ENCODE measurements around the gene ZNF609. TPM values are rescaled to one million over a fixed set of nuclear protein-coding genes. Genes with fewer than 3 reads are reported as not detected.

ZNF609 gene
- total and polyA plus RNA-seq, 10 of the 15 experiments (the other 5 are each of a cell fraction or from before 2014, with no cell fraction given), result 5.1 to 35.3 (median 13.6) TPM

GRCh38 chr15:64690008-64690407, 229.6 kb downstream of the ZNF609 start:
- Histone ChIP-seq H3K27ac (ENCODE audit: control insufficient read depth, insufficient read depth) (no peak overlapping the region), H3K4me3 (no peak overlapping the region), H3K36me3 (ENCODE audit: control insufficient read depth in 2 of 2, insufficient read depth in 2 of 2, low read length in 1 of 2) (peaks cover 12 to 33% of the 10 kb centered on the region in 2 experiments), H3K27me3 (replicated peaks in 1 of 2; ENCODE audit: control insufficient read depth in 2 of 2, insufficient read depth in 2 of 2, low read length in 1 of 2) (no peaks in the 10 kb centered on the region), H3K4me1 (ENCODE audit: control insufficient read depth, insufficient read depth, low read length) (peaks cover 5% of the 10 kb centered on the region), H3K9me3 (replicated peaks; ENCODE audit: control insufficient read depth, insufficient read depth, low read length) (no peaks in the 10 kb centered on the region), H4K20me1 (ENCODE audit: control insufficient read depth, insufficient read depth) (no peaks in the 10 kb centered on the region), H3K4me2 (ENCODE audit: control insufficient read depth, insufficient read depth) (no peak overlapping the region), H2AFZ (ENCODE audit: control insufficient read depth, low read depth, low read length) (no peak overlapping the region), H3K9ac (ENCODE audit: control insufficient read depth, insufficient read depth, low read length) (no peak overlapping the region), H3K79me2 (ENCODE audit: control insufficient read depth, insufficient read depth, low read length) (peaks cover 10% of the 10 kb centered on the region)
- in situ Hi-C loops (cut with MboI), result no loop called here
- ATAC-seq (no peak), FAIRE-seq (no peak), DNase-seq (ENCODE audit: low read depth, low spot score) (no peak)
- SMC1A ChIA-PET (ENCODE audit: uncharacterized antibody, unreplicated experiment), result interaction anchor here (1.0 to 2.7 kb wide), 5 partner anchors 11 to 114 kb away, joined by 3 to 20 read pairs (median 3); no protein-coding TSS in a partner anchor
- no peak for TF ChIP-seq SMC3 (IDR thresholded peaks at IDR 0.05; ENCODE audit: borderline replicate concordance, low read length)
- no peak for TF ChIP-seq FOXK2 (IDR thresholded peaks at IDR 0.05)
- TF ChIP-seq CHD4 (IDR thresholded peaks at IDR 0.05), result no peak
- BruUV-seq (replicated peaks), result no TSS peak
- WGBS (ENCODE audit: insufficient coverage, insufficient replicate concordance, low lambda C conversion rate, missing lambda C conversion rate), result 80% methylated on average over 3 of the region's 3 CpGs
- intact Hi-C loops (cut with micrococcal nuclease; ENCODE audit: unreplicated experiment), result no loop called here
- RAD21 ChIA-PET (ENCODE audit: unreplicated experiment), result interaction anchor here (0.5 to 4.8 kb wide), 2 partner anchors 35 to 38 kb away, joined by 4 to 22 read pairs; no protein-coding TSS in a partner anchor
- CTCF ChIA-PET, result interaction anchor here (1.0 to 15.4 kb wide), 5 partner anchors 9 to 263 kb away, joined by 3 to 267 read pairs (median 4); no protein-coding TSS in a partner anchor
- POLR2A ChIA-PET, result interaction anchor here (0.6 kb wide), 2 partner anchors 11 to 314 kb away, joined by 3 to 4 read pairs; no protein-coding TSS in a partner anchor

- Histone ChIP-seq H3K79me2 (ENCODE audit: control insufficient read depth, insufficient read depth, low read length) (peaks cover 17% of the 10 kb centered on the region), H3K27ac (ENCODE audit: control insufficient read depth, insufficient read depth) (no peak overlapping the region), H3K9me3 (replicated peaks; ENCODE audit: control insufficient read depth, insufficient read depth, low read length) (no peaks in the 10 kb centered on the region), H4K20me1 (ENCODE audit: control insufficient read depth, insufficient read depth) (no peaks in the 10 kb centered on the region), H3K4me2 (ENCODE audit: control insufficient read depth, insufficient read depth) (no peak overlapping the region), H3K27me3 (replicated peaks in 1 of 2; ENCODE audit: control insufficient read depth in 2 of 2, insufficient read depth in 2 of 2, low read length in 1 of 2) (no peaks in the 10 kb centered on the region), H3K4me1 (ENCODE audit: control insufficient read depth, insufficient read depth, low read length) (peaks cover 12% of the 10 kb centered on the region), H2AFZ (ENCODE audit: control insufficient read depth, low read depth, low read length) (no peak overlapping the region), H3K4me3 (no peak overlapping the region), H3K36me3 (ENCODE audit: control insufficient read depth in 2 of 2, insufficient read depth in 2 of 2, low read length in 1 of 2) (peaks cover 11 to 26% of the 10 kb centered on the region in 2 experiments), H3K9ac (ENCODE audit: control insufficient read depth, insufficient read depth, low read length) (no peak overlapping the region)
- in situ Hi-C loops (cut with MboI), result no loop called here
- 97% methylated on average over 6 of the region's 6 CpGs for WGBS (ENCODE audit: insufficient coverage, insufficient replicate concordance, low lambda C conversion rate, missing lambda C conversion rate)
- ChIA-PET SMC1A (ENCODE audit: uncharacterized antibody, unreplicated experiment) (interaction anchor here (0.8 to 2.7 kb wide), 7 partner anchors 10 to 113 kb away, joined by 3 to 20 read pairs (median 3); no protein-coding TSS in a partner anchor), RAD21 (ENCODE audit: unreplicated experiment) (interaction anchor here (0.6 to 4.8 kb wide), 5 partner anchors 16 to 444 kb away, joined by 3 to 22 read pairs (median 3); no protein-coding TSS in a partner anchor), CTCF (interaction anchor here (1.0 to 15.4 kb wide), 7 partner anchors 8 to 263 kb away, joined by 3 to 267 read pairs (median 4); no protein-coding TSS in a partner anchor), POLR2A (interaction anchor here (0.6 to 1.4 kb wide), 3 partner anchors 10 to 371 kb away, joined by 3 to 6 read pairs (median 3); no protein-coding TSS in a partner anchor)
- intact Hi-C loops (cut with micrococcal nuclease; ENCODE audit: unreplicated experiment), result no loop called here
- FAIRE-seq, result no peak
- BruUV-seq (replicated peaks), result no TSS peak
- no peak for DNase-seq (ENCODE audit: low read depth, low spot score)
- ATAC-seq, result peak; percentile 25; the same call in 1 of the 3 replicates
- TF ChIP-seq CTCF (IDR thresholded peaks at IDR 0.05 in 2 of 3, conservative IDR thresholded peaks at IDR 0.05 in 1 of 3; ENCODE audit: control insufficient read depth in 2 of 3, extremely low read depth in 1 of 3, insufficient read depth in 1 of 3, low read depth in 3 of 3, low read length in 3 of 3), result peak in 2 of 3 experiments; percentile 3 to 16; a peak in 1 of 6 replicates
- peak; percentile 74 for TF ChIP-seq PKNOX1 (IDR thresholded peaks at IDR 0.05)
These were observed 230.4 kb downstream of the ZNF609 start for GRCh38 chr15:64690578-64691296.
